CD4-positive, alpha-beta T cell treated with Interleukin-6 at 100 ng/mL for 8 hours (primary cell): ENCODE results near the gene RNASE13.

ENCODE experiments used
- DNase-seq: peaks from one replicate; pipeline ENCODE4 v3.0.0-alpha.2; 2020; ENCODE audit warnings: mixed read lengths, low spot score

The RNASE13 gene

DNA sequence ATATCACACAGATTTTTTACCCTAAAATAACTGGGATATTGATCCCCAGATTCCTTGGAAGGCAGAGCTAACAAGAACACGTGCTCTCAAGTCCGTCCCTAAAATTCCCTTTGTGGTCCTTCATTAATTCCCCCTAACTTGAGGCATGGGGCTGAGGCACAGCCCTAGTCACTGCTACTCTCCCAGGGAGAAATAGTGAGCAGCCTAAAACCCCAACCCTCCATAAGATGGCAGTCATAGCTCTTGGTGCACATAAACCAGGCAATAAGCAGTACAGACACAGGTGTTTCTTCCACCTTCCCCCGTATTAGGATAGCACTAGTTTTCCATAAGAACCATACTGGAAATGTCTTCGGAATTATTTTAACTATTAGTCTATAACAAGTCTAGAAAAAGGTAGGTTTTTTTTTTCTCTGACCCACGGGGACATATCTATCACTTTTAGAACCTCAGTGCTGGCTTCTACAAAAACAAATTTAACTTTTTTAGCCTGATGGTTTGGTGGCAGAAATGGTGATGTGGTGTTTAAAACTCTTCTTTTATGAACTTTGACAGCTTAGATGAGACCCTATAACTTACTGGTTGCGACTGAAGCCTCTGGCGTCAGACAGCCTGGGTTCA, 32.4 kb upstream of the RNASE13 start:
- no peak for DNase-seq

DNA sequence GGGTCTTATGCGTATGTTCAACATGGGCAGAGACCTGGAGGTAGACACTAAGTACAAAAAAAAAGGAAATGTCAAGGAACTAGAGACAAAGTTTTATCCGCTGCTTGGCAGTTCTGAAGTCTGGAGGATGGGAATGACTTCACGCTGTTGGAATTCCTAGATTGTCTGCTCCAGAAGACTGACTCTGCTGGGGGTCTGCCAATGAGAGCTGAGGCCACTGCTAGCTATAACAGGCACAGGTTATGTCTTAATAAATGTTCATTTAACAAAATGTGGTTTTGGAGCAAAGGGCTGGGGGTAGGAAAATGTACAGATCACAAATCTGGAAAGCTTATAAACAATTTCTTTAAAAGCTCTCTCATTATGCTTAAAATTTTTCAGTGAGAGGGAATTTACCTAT, 28.9 kb upstream of the RNASE13 start:
- DNase-seq: no peak

DNA sequence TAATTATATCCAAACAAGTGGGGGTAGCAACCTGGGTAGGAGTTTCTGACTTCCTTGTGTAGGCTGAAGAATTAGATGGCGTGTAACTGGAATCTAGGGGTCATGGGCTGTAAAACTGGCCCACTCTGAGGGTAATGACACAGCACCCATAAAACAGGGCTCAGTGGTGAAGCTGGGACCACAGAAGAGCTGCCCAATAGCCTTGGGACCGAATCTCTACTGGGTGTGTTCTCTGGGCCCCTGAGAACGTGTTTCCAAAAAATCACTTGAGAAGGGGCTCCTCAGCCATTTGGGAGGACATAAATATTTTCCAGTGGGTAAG, 26.7 kb upstream of the RNASE13 start:
- DNase-seq: no peak

DNA sequence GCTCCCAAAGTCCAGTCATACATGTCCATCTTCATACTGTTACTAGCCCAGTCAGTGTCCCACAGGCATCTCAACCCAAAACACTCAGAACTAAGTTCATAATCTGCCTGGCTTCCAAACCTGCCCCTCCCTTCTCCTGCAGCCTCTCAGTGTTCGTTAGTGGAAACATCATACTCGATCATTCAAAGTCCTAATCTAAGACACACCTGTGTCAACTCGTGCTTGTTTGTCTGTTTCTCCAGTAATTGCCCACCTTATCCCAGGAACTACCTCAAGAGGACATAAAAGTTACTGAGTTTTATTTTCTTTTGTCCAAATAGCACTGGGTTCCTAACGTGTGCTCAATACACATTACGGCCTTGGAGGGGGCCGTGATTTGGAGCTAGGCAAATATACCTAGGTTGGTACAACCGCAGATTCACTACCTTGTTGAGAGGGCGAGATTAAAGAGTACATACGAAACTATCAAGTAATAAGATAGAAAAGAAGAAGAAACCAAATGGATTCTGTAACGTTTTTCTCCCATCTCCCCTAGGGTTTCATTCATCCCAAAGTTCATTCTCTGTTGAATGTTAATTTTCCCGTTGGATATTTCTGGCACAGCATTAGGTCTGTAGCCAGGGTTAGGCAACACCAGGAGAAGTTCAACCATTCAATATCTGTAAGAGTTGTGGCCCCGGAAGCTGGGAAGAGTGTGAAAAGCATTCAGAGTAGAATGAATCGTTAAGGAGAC, 26.2 kb upstream of the RNASE13 start:
- DNase-seq: no peak

DNA sequence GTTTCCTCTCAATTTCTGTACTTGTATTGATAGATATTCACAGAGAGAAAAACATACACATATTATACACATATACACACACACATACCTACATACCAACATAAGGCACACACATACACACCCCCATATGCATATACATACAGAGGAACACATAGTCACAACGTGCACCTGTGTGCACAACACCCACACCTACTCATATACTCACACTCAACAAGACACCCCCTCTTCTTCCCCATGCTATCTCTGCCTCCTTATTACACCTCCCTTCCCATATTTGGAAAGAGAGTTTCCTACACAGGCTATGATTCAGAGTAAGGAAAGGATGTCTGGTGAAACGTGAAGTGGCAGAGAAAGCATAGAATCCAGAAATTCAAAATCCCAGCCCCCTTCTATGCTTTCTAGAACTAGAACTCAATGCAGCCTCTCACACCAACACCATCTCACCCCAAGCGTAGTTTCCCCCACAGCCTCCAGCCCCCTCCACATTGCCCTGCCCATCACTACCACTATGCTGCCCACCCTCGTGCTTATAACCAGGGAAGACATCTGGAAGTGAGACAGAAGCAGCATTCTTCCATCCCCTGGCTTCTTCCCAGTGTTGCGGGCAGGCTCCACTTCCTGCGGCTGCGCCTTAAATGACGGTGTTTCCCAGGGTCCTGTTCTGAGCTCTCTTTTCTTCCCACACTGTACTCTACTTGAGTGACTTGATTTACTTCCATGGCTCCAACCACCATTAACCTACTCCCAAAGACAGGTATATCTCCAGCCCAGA, 25.4 kb upstream of the RNASE13 start:
- DNase-seq: no peak

DNA sequence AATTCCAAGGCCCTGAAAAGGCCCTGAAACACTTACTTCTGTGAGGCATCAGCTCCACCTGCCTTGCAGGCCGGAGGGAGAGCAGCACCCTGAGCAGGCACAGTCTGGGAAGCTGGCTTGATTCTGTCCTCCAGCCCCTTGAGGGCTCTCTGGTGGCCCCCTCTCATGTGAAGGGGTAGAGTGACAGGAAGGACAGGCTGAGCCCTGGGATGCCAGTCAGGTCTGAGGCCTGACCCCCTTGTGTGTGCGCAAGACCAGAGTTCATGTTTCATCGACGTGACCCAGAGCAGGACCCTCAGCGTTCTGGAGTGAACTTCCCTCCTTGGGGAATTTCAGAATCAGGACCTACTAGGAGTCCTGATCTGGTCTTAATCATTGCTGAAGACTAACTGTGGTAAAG, 24.3 kb upstream of the RNASE13 start:
- DNase-seq: no peak

DNA sequence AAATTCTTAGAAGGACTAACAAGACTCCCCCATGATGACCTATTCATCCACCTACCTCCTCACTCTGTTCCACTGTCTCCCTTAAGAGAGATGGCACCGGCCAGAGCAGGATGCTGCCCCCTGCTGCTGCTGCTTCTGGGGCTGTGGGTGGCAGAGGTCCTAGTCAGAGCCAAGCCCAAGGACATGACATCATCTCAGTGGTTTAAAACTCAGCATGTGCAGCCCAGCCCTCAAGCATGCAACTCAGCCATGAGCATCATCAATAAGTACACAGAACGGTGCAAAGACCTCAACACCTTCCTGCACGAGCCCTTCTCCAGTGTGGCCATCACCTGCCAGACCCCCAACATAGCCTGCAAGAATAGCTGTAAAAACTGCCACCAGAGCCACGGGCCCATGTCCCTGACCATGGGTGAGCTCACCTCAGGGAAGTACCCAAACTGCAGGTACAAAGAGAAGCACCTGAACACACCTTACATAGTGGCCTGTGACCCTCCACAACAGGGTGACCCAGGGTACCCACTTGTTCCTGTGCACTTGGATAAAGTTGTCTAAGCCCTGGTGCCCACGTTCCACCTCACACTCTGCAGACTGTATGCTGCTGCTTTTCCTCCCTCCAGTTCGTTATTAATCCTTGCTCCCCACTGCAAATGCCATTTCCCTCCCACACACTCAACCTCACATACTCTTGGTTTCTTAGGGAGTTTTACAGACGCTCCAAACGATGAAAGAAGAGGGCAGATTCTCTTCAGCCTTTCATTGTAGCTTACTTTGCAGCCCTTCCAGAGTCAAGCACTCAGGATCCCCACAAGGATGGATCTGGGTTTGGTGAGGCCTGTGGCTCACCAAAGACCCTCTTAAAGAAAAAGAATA, 23.4 kb upstream of the RNASE13 start, which contains the start of gene RNASE8:
Gene RNASE8 (plus strand): TSS at position 20 of the 873 bp plus-strand sequence. CDS start 71 bp downstream, at position 91.
- DNase-seq: no peak

DNA sequence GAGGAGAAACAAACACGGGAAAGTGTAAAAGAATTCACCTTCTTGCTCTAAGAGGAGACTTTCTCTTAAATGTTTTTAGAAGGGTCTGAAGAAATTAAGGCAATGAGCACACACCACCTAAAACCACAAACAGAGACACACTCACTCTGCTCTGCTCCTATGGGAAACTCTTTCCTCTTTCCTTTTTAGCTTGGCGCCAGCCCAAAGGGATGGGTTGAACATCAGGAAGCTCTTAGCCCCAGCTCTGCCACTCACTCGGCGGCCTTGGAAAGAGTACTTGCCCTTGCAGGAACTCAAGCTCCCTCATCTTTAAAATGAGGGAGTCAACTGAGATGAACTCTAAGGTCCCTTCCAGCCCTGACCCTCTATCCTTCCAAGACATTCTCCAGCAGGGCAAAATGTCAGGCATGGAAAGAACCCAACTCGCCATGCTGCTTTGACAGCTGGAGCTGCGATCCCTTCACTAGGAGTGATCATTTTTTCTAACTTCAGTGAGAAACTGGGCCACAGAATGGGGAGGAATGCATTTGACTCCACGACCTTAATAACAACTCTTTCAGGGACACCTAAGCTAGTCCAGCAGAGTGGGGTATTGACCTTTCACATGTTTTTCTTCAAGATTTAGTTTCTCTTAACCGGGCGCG, 22.0 kb upstream of the RNASE13 start:
- DNase-seq: no peak

DNA sequence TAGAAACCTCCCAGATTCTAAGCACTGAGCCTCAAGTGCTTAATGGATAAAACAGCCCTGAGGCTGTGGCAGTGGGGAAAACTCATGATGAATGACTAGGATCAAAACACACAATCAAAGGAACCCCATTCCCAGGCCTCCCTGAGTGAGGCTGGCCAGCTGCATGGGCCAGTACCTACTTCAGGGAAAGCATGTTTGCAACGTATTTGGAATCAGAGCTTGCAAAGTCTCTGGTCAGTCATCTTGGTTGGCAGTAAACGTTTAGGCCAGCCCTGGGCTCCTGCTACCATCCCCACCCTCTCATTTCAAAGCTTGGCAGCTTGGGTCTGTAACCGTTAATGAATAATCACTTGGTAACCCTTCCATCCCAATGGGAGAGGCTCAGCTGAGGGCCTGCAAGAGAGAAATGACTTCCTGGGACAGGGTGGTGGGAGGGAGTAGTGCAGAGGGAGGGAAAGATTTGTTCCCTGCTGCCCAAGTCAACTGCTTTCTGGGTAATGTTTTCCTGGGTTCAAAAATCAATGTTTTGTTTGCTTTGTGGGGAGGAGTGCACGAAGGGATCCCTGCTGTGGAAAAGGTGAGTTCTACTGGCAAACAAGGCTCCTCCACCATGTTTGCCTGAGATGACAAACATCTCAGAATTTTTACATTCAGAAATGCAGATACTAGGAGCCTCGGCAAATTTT, 21.0 kb upstream of the RNASE13 start:
- DNase-seq: no peak

DNA sequence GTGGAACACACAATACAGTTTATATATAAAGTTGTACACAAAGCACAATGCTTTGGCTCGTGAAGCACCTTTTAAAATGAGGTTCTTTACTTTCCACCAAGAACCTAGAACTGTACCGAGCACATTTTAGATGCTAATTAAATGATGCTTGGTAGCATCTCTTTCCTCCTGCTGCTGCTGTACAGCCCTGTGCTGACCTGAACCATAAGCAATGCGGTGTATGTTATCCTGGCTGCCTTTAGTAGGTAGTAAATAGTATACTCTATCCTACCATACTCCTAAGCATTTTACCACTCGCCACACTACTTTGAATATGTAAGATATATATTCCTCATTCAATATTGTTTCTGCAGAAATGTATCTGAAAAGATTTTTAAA, 20.1 kb upstream of the RNASE13 start:
- no peak for DNase-seq

DNA sequence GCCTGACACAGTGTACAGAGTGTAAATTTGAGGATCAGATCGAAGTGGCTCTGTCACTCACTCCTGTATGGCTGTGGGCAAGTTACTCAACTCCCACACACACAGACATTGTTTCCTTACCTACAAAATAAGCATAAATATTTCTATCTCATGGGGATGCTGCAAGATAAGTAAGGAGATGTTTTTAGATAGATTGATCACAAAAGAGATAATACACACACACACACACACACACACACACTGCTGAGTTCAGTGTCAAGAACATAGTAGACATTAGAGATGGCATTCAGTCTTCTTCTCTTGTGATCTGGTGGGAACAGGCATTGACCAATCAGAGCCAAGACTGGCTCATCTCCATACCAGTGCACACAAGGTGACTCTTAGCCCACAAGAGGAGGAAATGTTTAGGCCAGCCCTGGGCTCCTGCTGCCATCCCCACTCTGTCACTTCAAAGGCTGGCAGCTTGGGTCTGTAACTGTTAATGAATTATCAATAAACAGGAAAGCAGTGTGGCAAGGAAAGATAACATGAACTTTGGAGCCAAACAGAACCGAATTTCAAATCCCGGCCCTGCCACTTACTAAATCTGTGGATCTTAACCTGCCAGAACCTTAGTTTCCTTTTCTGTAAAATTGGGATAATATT, 19.6 kb upstream of the RNASE13 start:
- no peak for DNase-seq

DNA sequence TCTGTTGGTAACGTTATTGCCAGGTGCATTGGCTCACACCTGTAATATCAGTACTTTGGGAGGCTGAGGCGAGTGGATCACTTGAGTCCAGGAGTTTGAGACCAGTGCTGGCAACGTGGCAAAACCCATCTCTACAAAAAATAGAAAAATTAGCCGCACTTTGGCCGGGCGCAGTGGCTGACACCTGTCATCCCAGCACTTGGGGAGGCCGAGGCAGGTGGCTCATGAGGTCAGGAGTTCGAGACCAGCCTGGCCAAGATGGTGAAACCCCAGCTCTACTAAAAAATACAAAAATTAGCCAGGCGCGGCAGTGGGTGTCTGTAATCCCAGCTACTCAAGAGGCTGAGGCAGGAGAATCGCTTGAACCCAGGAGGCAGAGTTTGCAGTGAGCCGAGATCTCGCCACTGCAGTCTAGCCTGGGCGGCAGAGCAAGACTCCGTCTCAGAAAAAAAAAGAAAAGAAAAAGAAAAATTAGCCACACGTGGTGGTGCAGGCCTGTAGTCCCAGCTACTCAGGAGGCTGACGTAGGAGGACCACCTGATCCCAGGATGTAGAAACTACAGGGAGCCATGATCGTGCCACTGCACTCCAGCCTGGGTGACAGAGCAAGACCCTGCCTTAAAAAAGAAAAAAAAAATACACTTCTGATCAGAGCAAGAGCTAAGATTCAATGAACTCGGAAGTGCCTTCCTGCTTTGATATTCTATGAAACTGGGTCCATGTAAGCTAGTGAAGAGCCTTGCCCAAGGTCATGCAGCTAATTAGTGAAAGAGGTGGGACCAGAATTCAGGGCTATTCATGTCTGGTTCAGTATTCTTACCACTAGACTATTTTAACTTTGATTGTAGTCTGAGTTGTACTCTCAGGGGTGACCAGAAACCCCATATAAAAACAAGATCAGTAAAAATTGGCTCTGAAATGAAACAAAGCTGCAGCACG, 18.8 kb upstream of the RNASE13 start:
- no peak for DNase-seq

DNA sequence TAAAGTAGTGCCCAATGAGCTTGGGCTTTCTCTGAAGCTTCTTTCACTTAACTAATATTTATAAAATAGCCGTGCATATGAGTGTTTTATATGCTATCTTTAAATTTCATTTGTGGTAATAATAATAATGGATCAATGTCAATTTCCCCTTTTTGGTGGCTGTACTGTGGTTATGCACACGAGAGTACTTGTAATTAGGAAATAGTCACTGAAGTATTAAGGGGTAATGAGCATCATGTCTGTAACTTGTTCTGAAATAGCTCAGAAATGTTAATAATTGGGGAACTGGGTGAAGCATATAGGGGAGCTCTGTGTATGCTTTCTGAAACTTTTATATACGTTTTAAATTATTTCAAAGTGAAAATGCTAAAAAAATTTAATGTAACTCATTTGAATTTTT, 16.0 kb upstream of the RNASE13 start:
- DNase-seq: no peak

DNA sequence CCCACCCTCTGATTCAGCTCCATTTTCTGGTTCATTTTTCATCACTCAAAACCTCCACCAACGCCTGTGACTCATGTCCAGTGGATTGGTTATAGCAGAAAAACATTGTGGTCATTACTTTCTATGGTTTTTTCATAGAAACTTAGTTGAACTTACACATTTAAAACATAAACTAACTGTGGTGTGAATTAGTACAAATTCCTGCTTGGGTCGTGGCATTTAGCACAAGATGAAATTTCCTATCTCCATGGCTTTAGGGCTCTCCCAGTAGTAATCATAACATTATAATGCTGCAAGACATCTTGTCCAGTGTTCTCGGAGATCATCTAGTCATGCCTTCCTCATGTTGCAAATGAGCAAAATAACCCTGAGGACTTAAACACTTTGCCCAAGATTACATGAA, 14.7 kb upstream of the RNASE13 start:
- DNase-seq: no peak

DNA sequence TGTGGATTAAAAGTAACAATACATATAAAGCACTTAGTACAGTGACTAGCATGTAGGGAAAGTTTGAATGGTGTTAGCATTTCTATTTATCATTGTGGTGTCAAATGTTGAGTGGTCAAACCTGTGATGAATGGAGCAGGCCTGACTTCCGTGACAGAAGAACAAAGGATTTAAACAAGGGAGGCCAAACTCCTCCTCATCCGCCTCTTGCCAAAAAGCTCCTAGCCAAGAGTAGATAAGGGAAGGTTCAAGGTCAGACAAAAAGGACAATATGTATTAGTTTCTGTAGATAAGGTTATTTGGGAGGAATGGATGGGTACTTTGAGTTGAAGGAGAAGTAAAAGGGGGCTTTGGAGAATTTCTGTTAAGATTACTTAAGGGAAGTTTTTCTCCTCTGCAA, 14.0 kb upstream of the RNASE13 start:
- no peak for DNase-seq

DNA sequence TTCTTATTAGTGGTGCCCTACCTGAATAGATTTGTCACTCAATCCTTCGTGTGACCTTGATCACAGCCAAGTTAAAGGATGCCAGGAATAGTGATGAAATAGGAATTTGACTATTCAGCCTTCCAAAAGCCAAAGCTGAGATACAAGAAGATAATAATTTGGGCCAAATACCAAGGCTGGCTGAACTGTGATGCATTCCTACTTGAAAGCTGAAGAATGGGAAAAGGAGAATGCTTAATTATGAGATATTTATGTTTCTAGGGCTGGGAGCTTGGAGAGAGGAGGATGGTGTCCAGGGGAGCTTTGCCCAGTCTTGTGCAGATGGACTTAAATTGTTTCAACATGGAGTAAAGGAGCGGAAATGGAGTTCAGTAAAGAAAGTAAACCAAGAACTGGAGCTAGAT, 12.8 kb upstream of the RNASE13 start:
- no peak for DNase-seq

DNA sequence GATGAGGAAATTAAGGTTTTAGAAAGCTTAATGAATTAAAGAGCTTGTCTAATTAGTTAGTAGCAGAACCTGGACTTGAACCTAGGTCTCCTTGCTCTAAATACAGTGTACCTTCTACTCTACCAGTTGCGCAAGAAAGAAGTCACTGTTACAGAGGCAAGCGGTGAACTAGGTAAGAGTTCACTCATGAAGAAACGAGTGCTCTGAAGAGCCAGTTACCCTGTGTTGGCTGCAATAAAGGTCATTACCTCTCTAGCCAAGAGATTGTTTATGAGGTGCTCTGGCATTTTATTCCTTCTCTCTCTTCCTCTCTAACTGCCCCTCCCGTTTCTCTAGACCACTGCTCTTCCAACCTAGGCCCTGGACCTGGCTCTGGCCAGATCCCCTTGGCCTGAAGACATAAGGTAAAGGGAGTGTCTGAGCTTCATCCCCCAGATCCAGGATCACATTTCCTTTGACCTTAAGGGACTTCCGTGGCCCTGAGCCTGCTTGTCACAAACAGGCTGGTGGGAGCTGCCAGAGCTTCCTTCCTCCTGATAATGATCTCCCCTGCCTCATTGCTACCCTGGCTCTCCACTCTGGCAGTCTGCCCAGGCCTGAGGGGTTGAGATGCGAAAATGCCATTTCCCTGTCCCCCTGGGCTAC, 9.5 kb upstream of the RNASE13 start:
- DNase-seq: no peak

DNA sequence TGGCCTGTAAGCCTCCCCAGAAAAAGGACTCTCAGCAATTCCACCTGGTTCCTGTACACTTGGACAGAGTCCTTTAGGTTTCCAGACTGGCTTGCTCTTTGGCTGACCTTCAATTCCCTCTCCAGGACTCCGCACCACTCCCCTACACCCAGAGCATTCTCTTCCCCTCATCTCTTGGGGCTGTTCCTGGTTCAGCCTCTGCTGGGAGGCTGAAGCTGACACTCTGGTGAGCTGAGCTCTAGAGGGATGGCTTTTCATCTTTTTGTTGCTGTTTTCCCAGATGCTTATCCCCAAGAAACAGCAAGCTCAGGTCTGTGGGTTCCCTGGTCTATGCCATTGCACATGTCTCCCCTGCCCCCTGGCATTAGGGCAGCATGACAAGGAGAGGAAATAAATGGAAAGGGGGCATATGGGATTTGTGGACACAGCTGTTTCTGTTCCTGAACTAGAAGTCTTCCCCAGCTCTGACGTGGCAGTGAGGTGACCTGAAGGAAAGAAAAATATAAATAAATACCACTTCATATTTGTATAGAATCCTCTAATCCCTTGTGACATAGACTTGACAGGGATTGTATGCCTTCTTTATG, 8.9 kb upstream of the RNASE13 start:
- DNase-seq: no peak

DNA sequence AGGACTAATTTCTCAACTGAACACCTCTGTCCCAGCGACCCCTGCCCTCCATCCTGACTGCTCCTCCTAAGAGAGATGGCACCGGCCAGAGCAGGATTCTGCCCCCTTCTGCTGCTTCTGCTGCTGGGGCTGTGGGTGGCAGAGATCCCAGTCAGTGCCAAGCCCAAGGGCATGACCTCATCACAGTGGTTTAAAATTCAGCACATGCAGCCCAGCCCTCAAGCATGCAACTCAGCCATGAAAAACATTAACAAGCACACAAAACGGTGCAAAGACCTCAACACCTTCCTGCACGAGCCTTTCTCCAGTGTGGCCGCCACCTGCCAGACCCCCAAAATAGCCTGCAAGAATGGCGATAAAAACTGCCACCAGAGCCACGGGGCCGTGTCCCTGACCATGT, 8.3 kb upstream of the RNASE13 start:
- no peak for DNase-seq
